Fibroblast of lung (primary cell): ENCODE data around the gene MAPK4.

Experiments
- CTCF ChIP-seq, 2 donors: IDR thresholded peaks in 1 of 2; conservative IDR thresholded peaks in 1 of 2; 1 replicate in 1 of 2; 2 replicates in 1 of 2; pipeline ENCODE4 v1.5.1; 2011 to 2012; ENCODE audit warnings: low read length in 2 of 2, control low read depth in 1 of 2, inconsistent platforms in 1 of 2, low read depth in 1 of 2, mild to moderate bottlenecking in 1 of 2
- EZH2 ChIP-seq: IDR thresholded peaks from 2 replicates; pipeline ENCODE4 v1.5.1; 2012; ENCODE audit warnings: low read length, control low read depth, mild to moderate bottlenecking; ENCODE audit errors: missing control alignments

- TF ChIP-seq CTCF (conservative IDR thresholded peaks at IDR 0.05 in 1 of 2, IDR thresholded peaks at IDR 0.05 in 1 of 2; ENCODE audit: low read depth in 1 of 2, low read length in 2 of 2): no peak
- no peak for TF ChIP-seq EZH2
Measured at GRCh38 chr18:50638016-50638883, 78.4 kb downstream of the MAPK4 start.
